ENCODE results near the gene ADGRV1.
"Not testable (repeated sequence)": the region's sequence is repeated elsewhere in the genome, so short reads cannot be mapped to it uniquely, and the experiment has no call there.

The ADGRV1 gene

DNA sequence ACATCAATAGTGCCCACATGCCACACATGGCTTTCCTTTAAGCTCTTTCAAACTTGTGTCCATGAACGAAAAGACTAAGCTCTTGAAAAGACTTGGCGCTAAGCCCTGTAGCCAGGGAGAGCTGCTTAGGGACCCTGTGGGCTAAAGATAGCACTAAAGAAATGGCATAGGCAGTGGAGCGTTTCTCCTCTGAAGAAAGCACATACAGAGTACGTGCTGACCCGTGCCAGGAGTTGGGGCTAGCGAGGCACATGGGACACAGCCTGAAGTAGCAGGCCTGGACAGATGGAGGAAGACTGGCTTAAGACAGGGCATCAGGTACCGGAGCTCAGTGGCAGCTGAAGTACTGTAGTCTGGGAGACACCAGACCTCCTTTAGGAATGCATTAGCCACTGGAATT lies 39.7 kb downstream of the ADGRV1 start:
- no peak for TF ChIP-seq CTCF (IDR thresholded peaks at IDR 0.05; ENCODE audit: low read depth, low read length)
- DNase-seq (ENCODE audit: extremely low read depth, low read depth) = no peak

DNA sequence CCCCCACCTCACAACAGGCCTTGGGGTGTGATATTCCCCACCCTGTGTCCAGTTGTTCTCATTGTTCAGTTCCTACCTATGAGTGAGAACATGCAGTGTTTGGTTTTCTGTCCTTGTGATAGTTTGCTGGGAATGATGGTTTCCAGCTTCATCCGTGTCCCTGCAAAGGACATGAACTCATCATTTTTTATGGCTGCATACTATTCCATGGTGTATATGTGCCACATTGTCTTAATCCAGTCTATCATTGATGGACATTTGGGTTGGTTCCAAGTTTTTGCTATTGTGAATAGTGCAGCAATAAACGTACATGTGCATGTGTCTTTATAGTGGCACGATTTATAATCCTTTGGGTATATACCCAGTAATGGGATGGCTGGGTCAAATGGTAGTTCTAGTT lies 41.7 kb downstream of the ADGRV1 start:
- DNase-seq (ENCODE audit: extremely low read depth, low read depth) = not testable (repeated sequence)

DNA sequence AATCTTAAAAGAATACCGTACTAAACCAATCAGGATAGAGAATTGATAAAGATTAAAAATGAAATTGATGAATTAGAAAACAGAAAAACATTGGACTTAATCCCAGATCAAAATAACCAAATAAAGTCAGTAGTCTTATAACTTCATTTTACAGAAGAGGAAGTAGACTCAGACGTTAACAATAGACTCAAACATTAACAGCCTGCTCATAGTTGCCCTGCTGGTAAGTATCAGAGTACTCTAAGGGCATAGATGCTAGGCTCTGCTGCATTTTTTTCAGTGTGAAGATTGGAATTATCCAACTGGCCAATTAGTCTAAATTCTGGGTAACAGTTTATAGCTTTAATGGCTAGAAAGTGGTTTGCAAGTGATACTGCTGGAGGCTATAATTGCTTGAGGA lies 42.9 kb downstream of the ADGRV1 start:
- no peak for TF ChIP-seq CTCF (IDR thresholded peaks at IDR 0.05; ENCODE audit: low read depth, low read length)
- no peak for DNase-seq (ENCODE audit: extremely low read depth, low read depth)

- TF ChIP-seq CTCF (IDR thresholded peaks at IDR 0.05; ENCODE audit: low read depth, low read length) = no peak
Observed at GRCh38 chr5:90602681-90603080, 44.1 kb downstream of the ADGRV1 start.

GRCh38 chr5:90606539-90606938 lies 47.9 kb downstream of the ADGRV1 start:
- TF ChIP-seq CTCF (IDR thresholded peaks at IDR 0.05; ENCODE audit: low read depth, low read length) = no peak
- no peak for DNase-seq (ENCODE audit: extremely low read depth, low read depth)

More at GRCh38 chr5:90602681-90603080, 44.1 kb downstream of the ADGRV1 start:
- no peak for DNase-seq (ENCODE audit: extremely low read depth, low read depth)

DNA sequence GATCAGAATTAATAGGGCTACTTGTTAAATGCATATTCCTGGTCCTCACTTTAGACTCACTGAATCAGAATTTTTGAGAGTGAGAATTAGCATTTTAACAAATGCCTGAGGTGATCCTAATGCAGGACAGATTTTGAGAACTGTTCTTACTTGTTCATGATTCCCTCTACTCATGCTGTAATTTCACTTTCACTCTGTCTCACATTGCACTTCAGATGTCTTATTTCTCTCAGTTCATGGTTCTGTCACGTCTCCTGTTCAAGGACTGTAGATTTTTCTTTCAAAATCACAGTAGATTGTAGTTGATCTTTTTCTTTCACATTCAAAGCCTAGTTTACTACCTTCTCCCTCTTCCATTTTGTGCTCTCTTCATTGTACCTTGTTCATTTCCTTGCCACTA lies 54.3 kb downstream of the ADGRV1 start:
- TF ChIP-seq CTCF (IDR thresholded peaks at IDR 0.05; ENCODE audit: low read depth, low read length) = no peak
- no peak for DNase-seq (ENCODE audit: extremely low read depth, low read depth)

DNA sequence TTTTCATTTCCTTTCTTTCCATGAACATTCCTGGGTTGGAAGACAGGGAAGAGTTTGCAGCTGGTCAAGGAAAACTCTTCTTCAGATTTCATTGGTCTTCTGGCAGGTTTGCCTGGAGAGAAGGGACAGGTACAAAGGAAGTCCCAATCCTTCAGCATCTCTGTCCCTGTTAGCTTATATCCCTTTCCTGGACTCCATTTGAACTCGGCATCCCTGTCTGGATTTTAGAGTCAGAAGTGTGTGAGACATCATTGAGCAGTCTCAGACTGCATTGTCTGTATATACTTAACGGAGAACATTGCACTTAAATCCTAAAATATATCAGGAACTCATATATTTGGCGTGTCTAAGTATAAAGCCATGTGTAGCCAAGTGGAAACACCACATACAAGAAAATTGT lies 54.9 kb downstream of the ADGRV1 start:
- DNase-seq (ENCODE audit: extremely low read depth, low read depth) = no peak
- no peak for TF ChIP-seq CTCF (IDR thresholded peaks at IDR 0.05; ENCODE audit: low read depth, low read length)

DNA sequence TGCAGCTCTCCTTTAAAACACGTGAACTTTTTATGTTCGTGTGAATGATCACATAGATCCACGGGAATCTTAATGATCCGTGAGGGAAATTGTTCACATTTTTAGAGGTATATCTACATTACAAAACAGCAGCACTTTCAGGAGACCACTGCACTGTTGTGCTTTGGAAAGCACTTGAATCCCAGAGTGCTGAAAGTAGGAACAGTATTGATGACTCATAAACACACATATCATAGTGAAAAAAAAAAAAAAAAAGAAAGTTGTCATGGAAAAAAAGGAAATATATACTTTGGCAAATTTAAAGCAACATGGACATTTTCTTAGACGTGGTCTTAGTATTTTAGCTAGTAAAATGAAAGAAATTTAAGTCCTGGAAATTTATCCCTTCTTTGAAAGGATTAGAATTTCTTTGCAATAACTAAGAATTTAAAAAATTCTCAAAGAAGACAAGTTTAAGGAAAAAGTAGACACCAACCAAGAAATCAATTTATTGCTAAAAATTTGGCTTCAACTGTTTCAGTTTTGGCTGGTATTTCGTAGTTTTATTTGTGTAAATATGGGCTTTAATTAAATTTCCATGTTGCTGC lies 55.4 kb downstream of the ADGRV1 start:
- DNase-seq (ENCODE audit: extremely low read depth, low read depth) = no peak
- no peak for TF ChIP-seq CTCF (IDR thresholded peaks at IDR 0.05; ENCODE audit: low read depth, low read length)

All from AG09319 (cell line).